ENCODE data around the gene DCP2. TPM values are rescaled to one million over a fixed set of nuclear protein-coding genes. Genes with fewer than 3 reads are reported as not detected.
"Not testable (repeated sequence)": the region's sequence is repeated elsewhere in the genome, so short reads cannot be mapped to it uniquely, and the experiment has no call there.

The DCP2 gene
- total and polyA plus RNA-seq, 2 donors (not counting 1 experiment from before 2014, with no cell fraction given), result 7.9 to 19.5 TPM

DNA sequence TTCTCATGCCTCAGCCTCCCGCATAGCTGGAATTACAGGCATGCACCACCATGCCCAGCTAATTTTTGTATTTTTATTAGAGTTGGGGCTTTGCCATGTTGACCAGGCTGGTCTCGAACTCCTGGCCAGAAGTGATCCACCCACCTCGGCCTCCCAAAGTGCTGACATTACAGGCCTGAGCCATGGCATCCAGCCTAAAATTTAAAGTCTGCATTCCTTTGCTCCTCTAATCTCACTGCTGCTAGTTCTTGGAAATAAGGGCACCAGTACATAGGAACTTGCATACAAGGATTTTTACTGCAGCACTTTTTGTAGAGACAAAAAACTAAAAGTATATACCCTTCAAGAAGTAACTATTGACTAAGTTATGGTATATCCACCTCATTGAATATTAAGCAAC lies 20.0 kb upstream of the DCP2 start:
- Histone ChIP-seq H3K9me3 (ENCODE audit: control insufficient read depth, insufficient read depth, low read depth, low read length) (no peaks in the 10 kb centered on the region), H3K9ac (ENCODE audit: insufficient read depth, low read length) (no peak overlapping the region)

GRCh38 chr5:112957036-112957808 lies 19.4 kb upstream of the DCP2 start:
- H2AFZ ChIP-seq (ENCODE audit: low read length), result no peak overlapping the region
- TF ChIP-seq EZH2 (IDR thresholded peaks at IDR 0.05; ENCODE audit: low read length, missing control alignments), result no peak
- TF ChIP-seq, protein P1, sequence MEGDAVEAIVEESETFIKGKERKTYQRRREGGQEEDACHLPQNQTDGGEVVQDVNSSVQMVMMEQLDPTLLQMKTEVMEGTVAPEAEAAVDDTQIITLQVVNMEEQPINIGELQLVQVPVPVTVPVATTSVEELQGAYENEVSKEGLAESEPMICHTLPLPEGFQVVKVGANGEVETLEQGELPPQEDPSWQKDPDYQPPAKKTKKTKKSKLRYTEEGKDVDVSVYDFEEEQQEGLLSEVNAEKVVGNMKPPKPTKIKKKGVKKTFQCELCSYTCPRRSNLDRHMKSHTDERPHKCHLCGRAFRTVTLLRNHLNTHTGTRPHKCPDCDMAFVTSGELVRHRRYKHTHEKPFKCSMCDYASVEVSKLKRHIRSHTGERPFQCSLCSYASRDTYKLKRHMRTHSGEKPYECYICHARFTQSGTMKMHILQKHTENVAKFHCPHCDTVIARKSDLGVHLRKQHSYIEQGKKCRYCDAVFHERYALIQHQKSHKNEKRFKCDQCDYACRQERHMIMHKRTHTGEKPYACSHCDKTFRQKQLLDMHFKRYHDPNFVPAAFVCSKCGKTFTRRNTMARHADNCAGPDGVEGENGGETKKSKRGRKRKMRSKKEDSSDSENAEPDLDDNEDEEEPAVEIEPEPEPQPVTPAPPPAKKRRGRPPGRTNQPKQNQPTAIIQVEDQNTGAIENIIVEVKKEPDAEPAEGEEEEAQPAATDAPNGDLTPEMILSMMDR (conservative IDR thresholded peaks at IDR 0.05 in 1 of 2, IDR thresholded peaks at IDR 0.05 in 1 of 2; ENCODE audit: low read depth in 1 of 2, low read length in 2 of 2), result no peak
- H3K27ac ChIP-seq (ENCODE audit: insufficient read depth, low read length), result no peak overlapping the region
- no peak overlapping the region for H3K4me3 ChIP-seq (replicated peaks in 1 of 4; ENCODE audit: control extremely low read depth in 1 of 4, insufficient read depth in 1 of 4, low read depth in 3 of 4, low read length in 4 of 4)
- H4K20me1 ChIP-seq (ENCODE audit: control insufficient read depth, extremely low read depth, insufficient read depth, low read length), result no peaks in the 10 kb centered on the region
- H3K4me2 ChIP-seq (ENCODE audit: extremely low read depth, insufficient read depth, low read length), result no peak overlapping the region
- no peaks in the 10 kb centered on the region for H3K36me3 ChIP-seq (ENCODE audit: control insufficient read depth, insufficient read depth, low read length)
- no peak for DNase-seq (ENCODE audit: low read depth in 2 of 2)
- H3K9me3 ChIP-seq (ENCODE audit: control insufficient read depth, insufficient read depth, low read depth, low read length), result no peaks in the 10 kb centered on the region
- H3K9ac ChIP-seq (ENCODE audit: insufficient read depth, low read length), result no peak overlapping the region
- no peaks in the 10 kb centered on the region for H3K79me2 ChIP-seq (ENCODE audit: control insufficient read depth, insufficient read depth, low read length)
- H3K4me1 ChIP-seq (ENCODE audit: control insufficient read depth, extremely low read depth, insufficient read depth, low read length), result peaks cover 11% of the 10 kb centered on the region
- H3K27me3 ChIP-seq (ENCODE audit: control insufficient read depth, insufficient read depth, low read length), result no peaks in the 10 kb centered on the region

More for the DNA sequence above, 20.0 kb upstream of the DCP2 start:
- no peaks in the 10 kb centered on the region for H3K27me3 ChIP-seq (ENCODE audit: control insufficient read depth, insufficient read depth, low read length)
- no peaks in the 10 kb centered on the region for H3K79me2 ChIP-seq (ENCODE audit: control insufficient read depth, insufficient read depth, low read length)
- H3K4me2 ChIP-seq (ENCODE audit: extremely low read depth, insufficient read depth, low read length), result no peak overlapping the region
- H3K36me3 ChIP-seq (ENCODE audit: control insufficient read depth, insufficient read depth, low read length), result no peaks in the 10 kb centered on the region
- no peak for TF ChIP-seq EZH2 (IDR thresholded peaks at IDR 0.05; ENCODE audit: low read length, missing control alignments)
- TF ChIP-seq, protein P1 (conservative IDR thresholded peaks at IDR 0.05 in 1 of 2, IDR thresholded peaks at IDR 0.05 in 1 of 2; ENCODE audit: low read depth in 1 of 2, low read length in 2 of 2), result no peak
- H2AFZ ChIP-seq (ENCODE audit: low read length), result no peak overlapping the region
- DNase-seq (ENCODE audit: low read depth in 2 of 2), result no peak
- no peaks in the 10 kb centered on the region for H4K20me1 ChIP-seq (ENCODE audit: control insufficient read depth, extremely low read depth, insufficient read depth, low read length)
- no peak overlapping the region for H3K27ac ChIP-seq (ENCODE audit: insufficient read depth, low read length)
- H3K4me1 ChIP-seq (ENCODE audit: control insufficient read depth, extremely low read depth, insufficient read depth, low read length), result peaks cover 11% of the 10 kb centered on the region
- no peak overlapping the region for H3K4me3 ChIP-seq (replicated peaks in 1 of 4; ENCODE audit: control extremely low read depth in 1 of 4, insufficient read depth in 1 of 4, low read depth in 3 of 4, low read length in 4 of 4)

GRCh38 chr5:112958093-112959088 lies 18.2 kb upstream of the DCP2 start:
- Histone ChIP-seq H3K36me3 (ENCODE audit: control insufficient read depth, insufficient read depth, low read length) (no peaks in the 10 kb centered on the region), H3K9ac (ENCODE audit: insufficient read depth, low read length) (no peak overlapping the region), H3K4me1 (ENCODE audit: control insufficient read depth, extremely low read depth, insufficient read depth, low read length) (peaks cover 14% of the 10 kb centered on the region), H3K4me2 (ENCODE audit: extremely low read depth, insufficient read depth, low read length) (peak overlapping the region; percentile 80), H3K79me2 (ENCODE audit: control insufficient read depth, insufficient read depth, low read length) (no peaks in the 10 kb centered on the region), H4K20me1 (ENCODE audit: control insufficient read depth, extremely low read depth, insufficient read depth, low read length) (no peaks in the 10 kb centered on the region), H3K27ac (ENCODE audit: insufficient read depth, low read length) (no peak overlapping the region), H3K9me3 (ENCODE audit: control insufficient read depth, insufficient read depth, low read depth, low read length) (no peaks in the 10 kb centered on the region), H3K4me3 (replicated peaks in 1 of 4; ENCODE audit: control extremely low read depth in 1 of 4, insufficient read depth in 1 of 4, low read depth in 3 of 4, low read length in 4 of 4) (peak overlapping the region in 1 of 4 experiments; percentile 6), H2AFZ (ENCODE audit: low read length) (no peak overlapping the region), H3K27me3 (ENCODE audit: control insufficient read depth, insufficient read depth, low read length) (no peaks in the 10 kb centered on the region)
- peak; percentile 96 to 98 for DNase-seq (ENCODE audit: low read depth in 2 of 2)
- no peak for TF ChIP-seq EZH2 (IDR thresholded peaks at IDR 0.05; ENCODE audit: low read length, missing control alignments)
- TF ChIP-seq, protein P1 (conservative IDR thresholded peaks at IDR 0.05 in 1 of 2, IDR thresholded peaks at IDR 0.05 in 1 of 2; ENCODE audit: low read depth in 1 of 2, low read length in 2 of 2), result no peak

GRCh38 chr5:112959872-112960271 lies 16.7 kb upstream of the DCP2 start:
- peak; percentile 78 to 91 for DNase-seq (ENCODE audit: low read depth in 2 of 2)
- H3K27ac ChIP-seq (ENCODE audit: insufficient read depth, low read length); H3K36me3 ChIP-seq (ENCODE audit: control insufficient read depth, insufficient read depth, low read length); H4K20me1 ChIP-seq (ENCODE audit: control insufficient read depth, extremely low read depth, insufficient read depth, low read length); H2AFZ ChIP-seq (ENCODE audit: low read length); H3K9ac ChIP-seq (ENCODE audit: insufficient read depth, low read length); H3K79me2 ChIP-seq (ENCODE audit: control insufficient read depth, insufficient read depth, low read length); H3K9me3 ChIP-seq (ENCODE audit: control insufficient read depth, insufficient read depth, low read depth, low read length); H3K27me3 ChIP-seq (ENCODE audit: control insufficient read depth, insufficient read depth, low read length); H3K4me3 ChIP-seq (replicated peaks in 1 of 4; ENCODE audit: control extremely low read depth in 1 of 4, insufficient read depth in 1 of 4, low read depth in 3 of 4, low read length in 4 of 4): not testable (repeated sequence)
- Histone ChIP-seq H3K4me2 (ENCODE audit: extremely low read depth, insufficient read depth, low read length) (peak overlapping the region; percentile 40), H3K4me1 (ENCODE audit: control insufficient read depth, extremely low read depth, insufficient read depth, low read length) (peaks cover 14% of the 10 kb centered on the region)

Data from fibroblast of lung (primary cell).